C4-2B (cell line): ENCODE results near the gene RNF214.

Experiments
- ZFX ChIP-seq: fragments of 450-650 bp; IDR thresholded peaks from 2 replicates; pipeline ENCODE4 v1.6.1; 2017
- TF ChIP-seq, protein P1 (sequence below): fragments of 450-650 bp; conservative IDR thresholded peaks from 2 replicates; pipeline ENCODE4 v1.5.1; 2017; ENCODE audit warnings: mild to moderate bottlenecking

DNA sequence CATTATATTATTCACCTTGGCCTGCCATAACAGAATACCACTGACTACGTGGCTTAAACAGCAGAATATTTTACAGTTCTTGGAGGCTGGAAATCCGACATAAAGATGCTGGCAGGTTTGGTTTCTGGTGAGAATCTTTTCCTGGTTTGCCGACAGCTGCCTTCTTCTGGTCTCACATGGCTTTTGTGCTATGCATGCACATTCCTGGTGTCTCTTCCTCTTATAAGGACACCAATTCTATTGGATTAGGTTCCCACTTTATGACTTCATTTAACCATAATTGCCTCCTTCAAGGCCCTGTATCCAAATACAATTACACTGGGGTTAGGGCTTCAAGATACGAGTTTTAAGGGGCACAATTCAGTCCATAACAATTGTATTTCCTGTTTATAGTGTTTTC, 17.1 kb downstream of the RNF214 start:
- TF ChIP-seq, protein P1, sequence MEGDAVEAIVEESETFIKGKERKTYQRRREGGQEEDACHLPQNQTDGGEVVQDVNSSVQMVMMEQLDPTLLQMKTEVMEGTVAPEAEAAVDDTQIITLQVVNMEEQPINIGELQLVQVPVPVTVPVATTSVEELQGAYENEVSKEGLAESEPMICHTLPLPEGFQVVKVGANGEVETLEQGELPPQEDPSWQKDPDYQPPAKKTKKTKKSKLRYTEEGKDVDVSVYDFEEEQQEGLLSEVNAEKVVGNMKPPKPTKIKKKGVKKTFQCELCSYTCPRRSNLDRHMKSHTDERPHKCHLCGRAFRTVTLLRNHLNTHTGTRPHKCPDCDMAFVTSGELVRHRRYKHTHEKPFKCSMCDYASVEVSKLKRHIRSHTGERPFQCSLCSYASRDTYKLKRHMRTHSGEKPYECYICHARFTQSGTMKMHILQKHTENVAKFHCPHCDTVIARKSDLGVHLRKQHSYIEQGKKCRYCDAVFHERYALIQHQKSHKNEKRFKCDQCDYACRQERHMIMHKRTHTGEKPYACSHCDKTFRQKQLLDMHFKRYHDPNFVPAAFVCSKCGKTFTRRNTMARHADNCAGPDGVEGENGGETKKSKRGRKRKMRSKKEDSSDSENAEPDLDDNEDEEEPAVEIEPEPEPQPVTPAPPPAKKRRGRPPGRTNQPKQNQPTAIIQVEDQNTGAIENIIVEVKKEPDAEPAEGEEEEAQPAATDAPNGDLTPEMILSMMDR, result no peak
- TF ChIP-seq ZFX, result no peak
